Measurements from ENCODE around the gene USH1C. TPM values are rescaled to one million over a fixed set of nuclear protein-coding genes. Genes with fewer than 3 reads are reported as not detected.

The USH1C gene
- polyA plus RNA-seq, 3 donors: not detected

GRCh38 chr11:17561526-17561925 lies 17.3 kb upstream of the USH1C start:
- Histone ChIP-seq H4K20me1 (ENCODE audit: insufficient read depth, low read length) (no peaks in the 10 kb centered on the region), H3K27ac (ENCODE audit: low read depth in 1 of 2, low read length in 2 of 2) (no peak overlapping the region), H3K36me3 (replicated peaks in 1 of 2; ENCODE audit: control insufficient read depth in 1 of 2, insufficient read depth in 2 of 2, low read length in 2 of 2) (no peaks in the 10 kb centered on the region), H3K4me3 (replicated peaks in 1 of 3; ENCODE audit: low read depth in 2 of 3, low read length in 3 of 3) (no peak overlapping the region), H3K79me2 (ENCODE audit: insufficient read depth, low read length) (no peaks in the 10 kb centered on the region), H2AFZ (ENCODE audit: insufficient read depth, low read depth, low read length, poor library complexity, severe bottlenecking) (no peak overlapping the region), H3K4me2 (replicated peaks; ENCODE audit: extremely low read depth, low read length, poor library complexity, severe bottlenecking) (no peak overlapping the region), H3K4me1 (ENCODE audit: control insufficient read depth in 1 of 2, insufficient read depth in 2 of 2, low read length in 2 of 2) (no peaks in the 10 kb centered on the region), H3K9ac (ENCODE audit: insufficient read depth, low read length, poor library complexity, severe bottlenecking) (no peak overlapping the region), H3K9me3 (replicated peaks in 1 of 2; ENCODE audit: control insufficient read depth in 1 of 2, insufficient read depth in 1 of 2, low read length in 2 of 2) (no peaks in the 10 kb centered on the region), H3K27me3 (ENCODE audit: control insufficient read depth in 2 of 2, insufficient read depth in 2 of 2, low read length in 2 of 2) (no peaks in the 10 kb centered on the region)
- no peaks in the 10 kb centered on the region for H3K4me1 Mint-ChIP-seq
- peaks cover 3 to 13% (median 8%) of the 10 kb centered on the region in 3 donors for H3K27me3 Mint-ChIP-seq (ENCODE audit: low read depth in 3 of 3)
- H3K4me3 Mint-ChIP-seq: no peak overlapping the region
- no peaks in the 10 kb centered on the region for H3K9me3 Mint-ChIP-seq
- no peaks in the 10 kb centered on the region for H3K36me3 Mint-ChIP-seq
- WGBS (ENCODE audit: insufficient coverage): 94% methylated on average over 9 of the region's 9 CpGs
- intact Hi-C loops (cut with micrococcal nuclease): loop anchor here in 1 of 2 donors (10.0 kb wide), 1 partner anchor 1213 kb away; no protein-coding TSS in a partner anchor
- TF ChIP-seq CTCF (IDR thresholded peaks at IDR 0.05): no peak
- peak overlapping the region in 1 of 7 donors; percentile 57 for H3K27ac Mint-ChIP-seq
- no peak for DNase-seq

- H3K36me3 ChIP-seq (replicated peaks in 1 of 2; ENCODE audit: control insufficient read depth in 1 of 2, insufficient read depth in 2 of 2, low read length in 2 of 2): no peaks in the 10 kb centered on the region
- Mint-ChIP-seq H3K36me3 (no peaks in the 10 kb centered on the region), H3K4me3 (no peak overlapping the region), H3K27me3 (ENCODE audit: low read depth in 3 of 3) (peaks cover 3 to 16% (median 10%) of the 10 kb centered on the region in 3 donors), H3K4me1 (no peaks in the 10 kb centered on the region), H3K9me3 (no peaks in the 10 kb centered on the region), H3K27ac (no peak overlapping the region)
- DNase-seq: no peak
- H3K27ac ChIP-seq (ENCODE audit: low read depth in 1 of 2, low read length in 2 of 2): no peak overlapping the region
- H3K4me3 ChIP-seq (replicated peaks in 1 of 3; ENCODE audit: low read depth in 2 of 3, low read length in 3 of 3): no peak overlapping the region
- intact Hi-C loops (cut with micrococcal nuclease): loop anchor here in 1 of 2 donors (10.0 kb wide), 1 partner anchor 1214 kb away; no protein-coding TSS in a partner anchor
- no peaks in the 10 kb centered on the region for H3K79me2 ChIP-seq (ENCODE audit: insufficient read depth, low read length)
- no peaks in the 10 kb centered on the region for H3K9me3 ChIP-seq (replicated peaks in 1 of 2; ENCODE audit: control insufficient read depth in 1 of 2, insufficient read depth in 1 of 2, low read length in 2 of 2)
- WGBS (ENCODE audit: insufficient coverage): 100% methylated on average over 3 of the region's 4 CpGs
- no peak for TF ChIP-seq CTCF (IDR thresholded peaks at IDR 0.05)
- H3K9ac ChIP-seq (ENCODE audit: insufficient read depth, low read length, poor library complexity, severe bottlenecking): no peak overlapping the region
- no peaks in the 10 kb centered on the region for H3K4me1 ChIP-seq (ENCODE audit: control insufficient read depth in 1 of 2, insufficient read depth in 2 of 2, low read length in 2 of 2)
- no peak overlapping the region for H3K4me2 ChIP-seq (replicated peaks; ENCODE audit: extremely low read depth, low read length, poor library complexity, severe bottlenecking)
- no peaks in the 10 kb centered on the region for H4K20me1 ChIP-seq (ENCODE audit: insufficient read depth, low read length)
- no peaks in the 10 kb centered on the region for H3K27me3 ChIP-seq (ENCODE audit: control insufficient read depth in 2 of 2, insufficient read depth in 2 of 2, low read length in 2 of 2)
- H2AFZ ChIP-seq (ENCODE audit: insufficient read depth, low read depth, low read length, poor library complexity, severe bottlenecking): no peak overlapping the region
Measured at GRCh38 chr11:17561111-17561415, 16.8 kb upstream of the USH1C start.

Measured in CD14-positive monocyte (primary cell).